Measurements from ENCODE around the gene LARGE2.

The LARGE2 gene

GRCh38 chr11:45930951-45931570, 8.6 kb downstream of the LARGE2 start:
- DNase-seq = peak; percentile 21

- DNase-seq = no peak
These were observed 9.3 kb downstream of the LARGE2 start for GRCh38 chr11:45931739-45932138.

- no peak for DNase-seq
These were observed 9.8 kb downstream of the LARGE2 start for GRCh38 chr11:45932217-45932616.

GRCh38 chr11:45933131-45933831, 10.8 kb downstream of the LARGE2 start:
- peak; percentile 20 for DNase-seq

- no peak for DNase-seq
These were observed 11.6 kb downstream of the LARGE2 start for GRCh38 chr11:45933846-45934579.

DNA sequence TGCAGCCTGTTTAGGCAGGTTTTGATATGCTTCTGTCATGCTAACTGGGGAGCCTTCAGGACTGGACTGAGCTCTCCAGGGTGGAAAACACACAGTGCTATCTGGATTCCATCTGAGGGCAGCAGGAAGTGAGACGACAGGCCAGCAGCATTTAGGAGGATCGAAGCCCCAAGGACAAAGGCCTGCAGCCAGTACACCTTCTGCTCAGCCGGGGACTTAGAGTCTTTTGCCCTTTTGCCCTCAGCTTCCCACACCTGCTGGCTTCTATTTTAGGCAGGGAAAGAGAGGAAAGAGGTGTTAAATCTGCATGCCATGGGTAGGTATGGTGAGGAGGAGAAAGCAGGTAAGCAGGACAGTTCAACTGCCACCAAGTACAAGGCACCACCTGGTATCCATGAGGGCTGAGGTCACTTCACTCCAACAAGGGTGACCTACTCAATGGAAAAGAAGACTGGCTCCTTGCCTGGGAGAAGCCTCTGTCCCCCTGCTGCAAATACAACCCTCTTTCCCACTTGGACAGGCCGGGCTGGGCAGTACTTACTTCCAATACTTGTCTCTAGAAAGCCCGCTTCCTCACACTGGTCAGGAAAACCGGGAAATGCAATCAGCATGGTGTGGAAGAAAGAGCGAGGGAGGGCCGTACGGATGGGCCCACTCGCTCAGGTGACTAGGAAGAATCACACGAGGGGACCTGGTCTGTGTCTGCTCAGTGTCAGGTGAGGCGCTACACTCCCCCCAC, 12.3 kb downstream of the LARGE2 start:
- DNase-seq = no peak

GRCh38 chr11:45935349-45936064, 13.1 kb downstream of the LARGE2 start:
- DNase-seq = no peak

DNA sequence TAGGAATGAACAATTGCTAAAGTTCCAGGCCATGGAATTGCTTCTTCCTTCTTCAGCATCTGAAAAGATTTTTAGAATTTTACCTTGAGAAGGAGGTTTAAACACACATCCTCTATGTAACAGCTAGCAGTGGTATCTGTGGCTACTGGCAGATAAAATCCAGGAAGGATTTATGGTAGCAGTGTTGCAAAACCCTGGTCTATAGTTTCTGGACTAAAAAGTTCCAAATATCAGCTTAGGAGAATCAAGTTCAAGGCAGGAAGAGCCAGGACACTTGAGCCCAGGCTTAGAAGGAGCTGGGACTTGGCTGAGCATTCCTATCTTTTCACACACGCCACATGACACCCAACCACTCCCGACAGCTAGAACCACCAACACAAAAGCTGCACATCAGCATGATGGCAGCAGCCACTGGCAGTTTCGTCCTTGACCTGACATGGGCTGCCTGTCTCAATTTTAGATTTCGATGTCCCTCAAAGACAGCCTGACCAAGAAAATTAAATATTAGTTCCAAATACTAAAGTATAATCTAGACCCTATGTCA, 14.1 kb downstream of the LARGE2 start:
- DNase-seq = no peak

- no peak for DNase-seq
These were observed 15.5 kb downstream of the LARGE2 start for GRCh38 chr11:45937916-45938315.

GRCh38 chr11:45939836-45940235, 17.4 kb downstream of the LARGE2 start:
- no peak for DNase-seq

- no peak for DNase-seq
These were observed 18.8 kb downstream of the LARGE2 start for GRCh38 chr11:45941285-45941684.

DNA sequence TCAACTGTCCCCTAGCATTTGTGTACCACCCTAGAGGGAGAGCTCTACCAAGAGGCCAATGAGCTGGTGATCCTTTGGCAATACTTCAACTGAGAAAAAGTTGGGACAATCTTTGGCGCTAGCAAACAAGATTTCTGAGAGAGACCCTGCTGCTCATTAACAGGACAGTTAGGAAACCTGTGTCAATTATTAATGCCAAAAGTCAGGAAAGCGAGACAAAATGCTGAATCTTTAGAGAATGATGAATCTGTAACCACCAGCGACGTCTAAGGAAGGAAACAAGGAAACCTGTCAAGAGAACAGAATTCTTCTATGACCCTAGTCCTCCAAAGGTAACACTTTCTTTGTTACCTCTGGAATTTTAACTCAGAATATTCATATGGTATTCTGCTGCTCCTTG, 19.9 kb downstream of the LARGE2 start:
- no peak for DNase-seq

- no peak for DNase-seq
These were observed 23.0 kb downstream of the LARGE2 start for GRCh38 chr11:45945397-45945999.

- no peak for DNase-seq
These were observed 25.4 kb downstream of the LARGE2 start for GRCh38 chr11:45947885-45948284.

DNA sequence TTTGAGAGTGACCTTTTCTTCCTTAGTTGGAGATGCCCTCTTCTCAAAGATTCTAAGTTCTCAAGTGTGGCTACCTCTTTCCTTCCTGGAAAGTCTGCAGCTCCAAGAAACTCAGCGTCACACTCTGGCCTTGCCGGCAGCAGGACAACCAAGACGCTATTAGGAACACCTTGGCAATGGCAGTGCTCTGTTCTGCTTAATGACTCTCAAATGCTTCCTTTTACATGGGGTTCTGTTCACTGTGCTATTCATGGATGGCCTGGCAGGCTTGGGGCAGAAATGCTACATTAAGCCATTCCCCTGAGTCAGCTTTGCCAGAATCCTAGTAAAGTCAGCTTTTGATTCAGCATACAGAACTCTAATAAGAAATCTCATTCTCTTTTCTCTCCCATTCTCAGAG, 25.9 kb downstream of the LARGE2 start:
- DNase-seq = no peak

- DNase-seq = no peak
These were observed 27.5 kb downstream of the LARGE2 start for GRCh38 chr11:45949992-45950407.

DNA sequence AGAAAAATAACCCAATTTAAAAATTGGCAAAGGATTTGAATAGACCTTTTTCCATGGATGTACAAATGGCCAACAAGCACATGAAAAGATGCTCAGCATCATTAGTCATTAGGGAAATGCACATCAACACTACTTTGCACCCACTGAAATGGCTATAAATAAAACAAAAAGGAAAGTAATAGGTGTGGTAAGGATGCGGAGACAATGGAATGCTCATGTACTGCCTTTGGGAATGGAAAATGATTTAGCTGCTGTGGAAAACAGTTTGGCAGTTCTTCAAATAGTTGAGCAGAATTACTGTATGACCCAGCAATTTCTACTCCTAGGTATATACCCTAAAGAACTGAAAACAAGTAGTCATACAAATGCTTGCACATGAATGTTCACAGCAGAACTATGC, 37.4 kb downstream of the LARGE2 start:
- no peak for DNase-seq

DNA sequence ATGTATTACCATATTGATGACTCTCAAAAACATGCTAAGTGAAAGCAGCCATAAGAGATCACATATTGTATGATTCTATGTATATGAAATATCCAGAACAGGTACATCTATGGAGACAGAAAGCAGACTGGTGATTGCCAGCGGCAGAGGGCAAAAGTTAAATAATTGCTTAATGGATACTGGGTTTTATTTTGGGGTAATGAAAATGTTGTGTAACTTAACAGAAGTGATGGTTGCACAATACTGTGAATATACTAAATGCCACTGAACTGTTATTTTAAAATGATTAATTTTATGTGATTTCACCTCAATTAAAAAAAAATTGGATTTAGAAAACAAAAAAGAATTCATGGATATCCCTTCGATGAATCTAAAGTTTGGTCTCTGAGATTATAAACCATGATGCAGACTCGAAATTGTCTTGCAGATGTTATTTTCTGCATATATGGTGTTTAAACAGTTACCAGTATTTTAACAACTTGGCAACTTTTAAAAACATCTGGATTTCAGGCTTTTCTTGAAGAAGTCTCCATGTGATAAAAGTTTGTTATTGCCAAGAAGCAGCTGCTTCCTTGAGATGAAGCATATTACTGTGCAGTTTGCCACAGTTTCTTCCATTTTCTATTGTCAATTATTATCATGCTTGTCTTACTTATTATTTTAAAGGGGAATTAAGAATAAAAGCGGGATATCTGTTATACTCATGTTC, 38.1 kb downstream of the LARGE2 start:
- no peak for DNase-seq

- no peak for DNase-seq
These were observed 39.3 kb downstream of the LARGE2 start for GRCh38 chr11:45961751-45962240.

- peak; percentile 78 for DNase-seq
These were observed 42.5 kb downstream of the LARGE2 start for GRCh38 chr11:45964911-45965389.

DNA sequence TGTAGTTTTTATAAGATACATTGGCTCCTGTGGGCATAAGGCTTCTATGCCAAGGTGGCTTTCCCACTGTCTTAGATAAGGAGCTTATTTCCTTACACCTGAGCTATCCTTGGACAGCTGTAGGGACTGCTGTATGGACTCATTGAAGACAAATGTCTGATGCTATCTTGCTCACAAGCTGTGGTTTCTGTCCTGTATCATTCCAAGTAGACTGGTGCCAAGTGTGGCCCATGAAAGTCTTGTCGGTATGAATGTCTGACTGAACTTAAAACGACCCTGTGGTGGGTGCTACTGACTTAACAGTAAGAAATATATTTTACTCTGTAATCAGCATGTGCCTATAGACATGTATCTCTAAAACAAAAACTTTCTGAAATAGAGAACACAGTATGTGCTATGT, 45.0 kb downstream of the LARGE2 start:
- no peak for DNase-seq
